ENCODE data around the gene MYRFL.

DNA sequence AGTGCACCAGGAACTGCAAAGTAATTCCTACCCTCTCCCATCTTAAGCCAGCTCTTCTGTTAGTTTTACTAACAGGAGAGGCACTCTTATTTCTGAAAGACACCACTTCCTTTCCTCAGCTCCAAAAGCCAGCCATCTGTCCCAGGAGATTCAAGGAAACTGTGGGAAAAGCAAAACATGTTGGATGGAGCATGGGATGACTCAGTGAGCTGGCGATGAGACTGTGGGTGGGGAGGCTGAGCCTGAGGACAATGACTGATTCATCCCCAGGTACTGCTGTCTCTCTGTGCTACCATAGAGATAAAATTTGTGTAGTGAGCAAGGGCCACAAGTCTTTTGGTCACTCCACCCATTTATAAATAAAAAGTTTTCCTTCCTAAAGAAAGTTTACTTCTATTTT lies 141.4 kb downstream of the MYRFL start:
- TF ChIP-seq, protein P1, sequence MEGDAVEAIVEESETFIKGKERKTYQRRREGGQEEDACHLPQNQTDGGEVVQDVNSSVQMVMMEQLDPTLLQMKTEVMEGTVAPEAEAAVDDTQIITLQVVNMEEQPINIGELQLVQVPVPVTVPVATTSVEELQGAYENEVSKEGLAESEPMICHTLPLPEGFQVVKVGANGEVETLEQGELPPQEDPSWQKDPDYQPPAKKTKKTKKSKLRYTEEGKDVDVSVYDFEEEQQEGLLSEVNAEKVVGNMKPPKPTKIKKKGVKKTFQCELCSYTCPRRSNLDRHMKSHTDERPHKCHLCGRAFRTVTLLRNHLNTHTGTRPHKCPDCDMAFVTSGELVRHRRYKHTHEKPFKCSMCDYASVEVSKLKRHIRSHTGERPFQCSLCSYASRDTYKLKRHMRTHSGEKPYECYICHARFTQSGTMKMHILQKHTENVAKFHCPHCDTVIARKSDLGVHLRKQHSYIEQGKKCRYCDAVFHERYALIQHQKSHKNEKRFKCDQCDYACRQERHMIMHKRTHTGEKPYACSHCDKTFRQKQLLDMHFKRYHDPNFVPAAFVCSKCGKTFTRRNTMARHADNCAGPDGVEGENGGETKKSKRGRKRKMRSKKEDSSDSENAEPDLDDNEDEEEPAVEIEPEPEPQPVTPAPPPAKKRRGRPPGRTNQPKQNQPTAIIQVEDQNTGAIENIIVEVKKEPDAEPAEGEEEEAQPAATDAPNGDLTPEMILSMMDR (IDR thresholded peaks at IDR 0.05 in 4 of 5, conservative IDR thresholded peaks at IDR 0.05 in 1 of 5): no peak
- no peak for TF ChIP-seq POLR2A (IDR thresholded peaks at IDR 0.05)
